ENCODE results near the gene ERRFI1. TPM values are rescaled to one million over a fixed set of nuclear protein-coding genes. Genes with fewer than 3 reads are reported as not detected.

Gene ERRFI1
- total RNA-seq, 1 donor from 2014 or later: 92.8 TPM

DNA sequence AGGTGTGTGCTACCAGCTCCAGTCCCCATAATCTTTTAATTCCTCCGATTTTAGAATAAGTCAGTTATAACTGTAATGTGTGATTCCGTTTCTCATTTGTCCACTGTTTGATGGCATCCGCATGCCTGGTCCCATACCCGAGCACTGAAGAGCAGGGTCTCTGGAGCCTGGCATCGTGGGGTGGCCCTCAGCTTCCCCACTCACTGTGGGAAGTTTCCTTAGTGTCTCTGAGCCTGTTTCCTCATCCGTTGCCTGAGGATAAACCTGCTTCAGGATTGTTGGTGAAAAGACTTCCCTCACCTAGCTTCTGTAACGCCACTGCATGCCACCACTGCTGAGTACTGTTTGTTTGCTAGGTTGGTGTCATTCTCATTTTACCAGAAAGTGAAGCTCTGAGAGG, 45.1 kb downstream of the ERRFI1 start:
- no peaks in the 10 kb centered on the region for H3K9me3 ChIP-seq
- H3K27me3 ChIP-seq: no peaks in the 10 kb centered on the region
- peaks cover 90% of the 10 kb centered on the region for H3K36me3 ChIP-seq
- DNase-seq (no peak), ATAC-seq (no peak)
- no peak overlapping the region for H3K4me3 ChIP-seq
- TF ChIP-seq, protein P1, sequence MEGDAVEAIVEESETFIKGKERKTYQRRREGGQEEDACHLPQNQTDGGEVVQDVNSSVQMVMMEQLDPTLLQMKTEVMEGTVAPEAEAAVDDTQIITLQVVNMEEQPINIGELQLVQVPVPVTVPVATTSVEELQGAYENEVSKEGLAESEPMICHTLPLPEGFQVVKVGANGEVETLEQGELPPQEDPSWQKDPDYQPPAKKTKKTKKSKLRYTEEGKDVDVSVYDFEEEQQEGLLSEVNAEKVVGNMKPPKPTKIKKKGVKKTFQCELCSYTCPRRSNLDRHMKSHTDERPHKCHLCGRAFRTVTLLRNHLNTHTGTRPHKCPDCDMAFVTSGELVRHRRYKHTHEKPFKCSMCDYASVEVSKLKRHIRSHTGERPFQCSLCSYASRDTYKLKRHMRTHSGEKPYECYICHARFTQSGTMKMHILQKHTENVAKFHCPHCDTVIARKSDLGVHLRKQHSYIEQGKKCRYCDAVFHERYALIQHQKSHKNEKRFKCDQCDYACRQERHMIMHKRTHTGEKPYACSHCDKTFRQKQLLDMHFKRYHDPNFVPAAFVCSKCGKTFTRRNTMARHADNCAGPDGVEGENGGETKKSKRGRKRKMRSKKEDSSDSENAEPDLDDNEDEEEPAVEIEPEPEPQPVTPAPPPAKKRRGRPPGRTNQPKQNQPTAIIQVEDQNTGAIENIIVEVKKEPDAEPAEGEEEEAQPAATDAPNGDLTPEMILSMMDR (IDR thresholded peaks at IDR 0.05): no peak
- no peak overlapping the region for H3K27ac ChIP-seq
- intact Hi-C loops (cut with DNase I): loop anchor here (5.0 to 10.0 kb wide), 2 partner anchors 334 to 366 kb away; partner anchors contain the start of gene SLC45A1
- H3K4me1 ChIP-seq: peaks cover 9% of the 10 kb centered on the region

DNA sequence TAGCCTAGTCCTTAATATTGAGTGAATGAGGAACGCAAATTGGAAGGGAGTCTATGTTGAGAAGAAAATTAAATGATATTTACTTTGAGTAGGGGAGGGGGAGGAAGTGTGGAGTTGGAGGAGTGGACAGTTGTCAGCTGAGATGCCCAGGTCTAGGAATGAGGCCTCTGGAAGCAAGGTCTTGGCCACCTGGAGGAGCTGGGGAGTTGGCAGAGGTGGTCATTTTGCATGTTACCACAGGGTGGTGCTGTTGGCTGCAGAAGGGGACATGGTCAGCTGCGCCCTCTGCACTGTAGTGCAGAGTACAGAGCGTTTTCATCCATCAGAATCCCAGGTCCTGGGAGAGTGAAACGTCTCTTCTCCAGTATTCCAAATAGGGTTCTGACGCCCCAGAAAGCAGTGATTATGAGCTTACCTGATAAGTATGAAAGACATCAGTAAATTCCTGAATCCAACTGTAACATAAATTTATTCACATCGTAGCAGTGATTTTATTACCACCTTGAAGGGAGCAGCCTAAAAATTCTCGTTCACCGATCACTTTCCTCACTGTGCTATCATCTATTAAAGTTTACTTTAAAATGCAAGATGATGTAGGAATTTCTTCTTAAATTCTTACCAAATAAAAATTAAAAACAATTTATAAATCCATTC, 50.8 kb downstream of the ERRFI1 start:
- TF ChIP-seq, protein P1 (IDR thresholded peaks at IDR 0.05): peak; percentile 84
- peak; percentile 100 for ATAC-seq

DNA sequence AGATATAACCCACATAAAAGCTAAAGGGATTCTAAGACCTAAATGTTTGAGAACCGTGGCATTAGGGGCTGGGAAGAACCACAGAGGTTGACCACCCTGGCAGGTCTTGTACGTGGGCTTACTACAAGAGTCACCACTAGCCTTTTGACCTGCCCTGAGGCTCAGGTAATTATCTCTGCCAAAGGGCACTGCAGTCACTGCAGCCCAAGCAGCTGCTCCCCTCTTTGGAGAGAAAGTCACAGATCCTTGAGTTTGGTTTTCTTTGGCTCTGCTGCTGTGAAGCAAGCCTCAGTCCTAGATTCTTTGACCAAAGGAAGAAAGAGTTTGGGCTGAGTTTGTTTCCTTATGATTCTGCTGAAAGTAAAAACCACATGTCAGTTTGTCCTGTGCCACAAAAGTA, 53.0 kb downstream of the ERRFI1 start:
- no peak for DNase-seq
- Histone ChIP-seq H3K9me3 (no peaks in the 10 kb centered on the region), H3K4me3 (no peak overlapping the region), H3K36me3 (peaks cover 66% of the 10 kb centered on the region), H3K27me3 (no peaks in the 10 kb centered on the region), H3K4me1 (peaks cover 5% of the 10 kb centered on the region), H3K27ac (no peak overlapping the region)
- TF ChIP-seq, protein P1 (IDR thresholded peaks at IDR 0.05): no peak
- ATAC-seq: no peak
- intact Hi-C loops (cut with DNase I): no loop called here

More for the DNA sequence above, 50.8 kb downstream of the ERRFI1 start:
- DNase-seq: peak; percentile 74
- Histone ChIP-seq H3K36me3 (peaks cover 68% of the 10 kb centered on the region), H3K9me3 (no peaks in the 10 kb centered on the region), H3K27me3 (no peaks in the 10 kb centered on the region), H3K27ac (no peak overlapping the region), H3K4me3 (no peak overlapping the region), H3K4me1 (no peaks in the 10 kb centered on the region)
- intact Hi-C loops (cut with DNase I): no loop called here

DNA sequence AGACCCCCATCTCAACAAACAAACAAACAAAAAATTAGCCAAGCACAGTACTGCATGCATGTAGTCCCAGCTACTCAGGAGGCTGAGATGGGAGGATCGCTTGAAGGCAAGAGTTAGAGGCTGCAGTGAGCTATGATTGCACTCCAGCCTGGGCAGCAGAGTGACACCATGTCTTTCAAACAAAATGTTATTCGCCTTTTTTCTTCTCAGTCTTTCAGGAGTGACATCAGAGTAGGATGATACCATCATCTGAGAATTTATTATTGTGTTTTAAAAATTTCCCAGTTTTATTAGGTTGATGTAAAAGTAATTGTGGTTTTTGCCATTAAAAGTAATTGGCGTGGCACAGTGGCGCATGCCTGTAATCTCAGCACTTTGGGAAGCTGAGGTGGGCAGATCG, 53.8 kb downstream of the ERRFI1 start:
- Histone ChIP-seq H3K27me3 (no peaks in the 10 kb centered on the region), H3K9me3 (no peaks in the 10 kb centered on the region), H3K4me1 (peaks cover 5% of the 10 kb centered on the region), H3K4me3 (no peak overlapping the region), H3K36me3 (peaks cover 65% of the 10 kb centered on the region), H3K27ac (no peak overlapping the region)
- DNase-seq (no peak), ATAC-seq (no peak)
- TF ChIP-seq, protein P1 (IDR thresholded peaks at IDR 0.05): no peak
- intact Hi-C loops (cut with DNase I): no loop called here

DNA sequence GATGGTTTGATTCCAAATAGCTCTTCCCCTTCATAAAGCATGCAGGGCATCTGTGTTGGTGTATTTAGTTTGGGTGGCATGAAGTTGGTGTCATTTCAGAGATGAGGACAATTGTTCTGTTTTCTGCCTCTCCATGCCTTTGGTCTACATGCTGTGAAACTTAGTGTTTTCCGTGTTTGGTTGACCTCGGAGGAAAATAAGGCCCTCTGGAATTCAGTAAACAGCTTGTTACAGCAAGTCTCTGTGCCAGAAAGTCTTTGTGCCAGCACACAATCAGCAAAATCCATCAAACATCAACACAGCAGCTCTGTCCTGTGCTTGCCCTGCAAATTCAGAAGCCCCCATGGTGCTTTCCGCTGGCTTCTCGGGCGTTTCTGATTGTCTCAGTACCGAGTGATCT, 55.1 kb downstream of the ERRFI1 start:
- intact Hi-C loops (cut with DNase I): no loop called here
- H3K9me3 ChIP-seq: no peaks in the 10 kb centered on the region
- ATAC-seq: no peak
- no peaks in the 10 kb centered on the region for H3K27me3 ChIP-seq
- no peak overlapping the region for H3K4me3 ChIP-seq
- peaks cover 68% of the 10 kb centered on the region for H3K36me3 ChIP-seq
- TF ChIP-seq, protein P1 (IDR thresholded peaks at IDR 0.05): no peak
- H3K4me1 ChIP-seq: peaks cover 5% of the 10 kb centered on the region
- no peak overlapping the region for H3K27ac ChIP-seq
- no peak for DNase-seq
